Smooth muscle cell (in vitro differentiated cells): ENCODE results near the gene SOCS1. TPM values are rescaled to one million over a fixed set of nuclear protein-coding genes. Genes with fewer than 3 reads are reported as not detected.
A peak's percentile ranks its signal among the peaks of the same experiment; 100 is the strongest.

Experiments used
- DNase-seq: peaks from one replicate; lab custom pipeline; 2025; ENCODE audit not compliant: unreplicated experiment; lab: John Stamatoyannopoulos, UW
- H2AFZ ChIP-seq: fragments of 200-600 bp; sonication (generic); 2 replicates; pipeline ENCODE4 v1.6.0; 2016; ENCODE audit warnings: antibody characterized with exemption, low read depth, mild to moderate bottlenecking
- H3F3A ChIP-seq: fragments of 200-600 bp; sonication (generic); 2 replicates; pipeline ENCODE4 v1.6.0; 2017; ENCODE audit warnings: antibody characterized with exemption, low read depth
- H3K27ac ChIP-seq: fragments of 200-600 bp; sonication (generic); 2 replicates; pipeline ENCODE4 v1.5.1; 2016; ENCODE audit warnings: low read depth, mild to moderate bottlenecking
- H3K27me3 ChIP-seq: fragments of 200-600 bp; sonication (generic); 2 replicates; pipeline ENCODE4 v1.6.1; 2016; ENCODE audit warnings: low read depth, mild to moderate bottlenecking
- H3K36me3 ChIP-seq: fragments of 200-600 bp; sonication (generic); 2 replicates; pipeline ENCODE4 v1.5.1; 2016; ENCODE audit warnings: low read depth
- H3K4me1 ChIP-seq: fragments of 200-600 bp; sonication (generic); 2 replicates; pipeline ENCODE4 v1.5.1; 2016; ENCODE audit warnings: low read depth
- H3K4me2 ChIP-seq: fragments of 200-600 bp; sonication (generic); 2 replicates; pipeline ENCODE4 v1.6.0; 2016; ENCODE audit warnings: mild to moderate bottlenecking
- H3K4me3 ChIP-seq: fragments of 200-600 bp; sonication (generic); 2 replicates; pipeline ENCODE4 v1.5.1; 2016; ENCODE audit warnings: mild to moderate bottlenecking
- H3K79me2 ChIP-seq: fragments of 200-600 bp; sonication (generic); 2 replicates; pipeline ENCODE4 v1.6.0; 2016; ENCODE audit warnings: low read depth, mild to moderate bottlenecking
- H3K9ac ChIP-seq: fragments of 200-600 bp; sonication (generic); 2 replicates; pipeline ENCODE4 v1.6.0; 2016; ENCODE audit warnings: low read depth
- H3K9me3 ChIP-seq: fragments of 200-600 bp; sonication (generic); replicated peaks from 2 replicates; pipeline ENCODE4 v1.5.1; 2016; ENCODE audit warnings: low read depth
- H4K20me1 ChIP-seq: fragments of 200-600 bp; sonication (generic); 2 replicates; pipeline ENCODE4 v1.6.0; 2016; ENCODE audit warnings: low read depth
- WGBS: methylation state at CpG from one replicate; pipeline ENCODE4 v1.1.7; 2016; ENCODE audit warnings: low lambda C conversion rate; 5-methylcytosine and 5-hydroxymethylcytosine counted together
- polyA plus RNA-seq: library from polyadenylated mRNA; unstranded; fragments of >200 nt; fragmentation: Nextera tagmentation; extraction: Ambion mirVana; gene quantifications from 2 replicates; pipeline ENCODE4 v1.2.1, GENCODE V29; 2016
- total RNA-seq: library from RNA; depleted of rRNA; stranded (reverse); fragments of >200 nt; gene quantifications from 2 replicates; pipeline ENCODE4 v1.2.3, GENCODE V29; 2014
- TF ChIP-seq, protein P1 (sequence below): fragments of 200-600 bp; sonication (generic); IDR thresholded peaks from 2 replicates; pipeline ENCODE4 v1.5.1; 2017; ENCODE audit warnings: borderline replicate concordance, mild to moderate bottlenecking, antibody characterized with exemption; ENCODE audit not compliant: insufficient read depth, poor library complexity, severe bottlenecking

Gene SOCS1
- total and polyA plus RNA-seq, 2 experiments from 2014 or later: 6.1 to 18.7 TPM

DNA sequence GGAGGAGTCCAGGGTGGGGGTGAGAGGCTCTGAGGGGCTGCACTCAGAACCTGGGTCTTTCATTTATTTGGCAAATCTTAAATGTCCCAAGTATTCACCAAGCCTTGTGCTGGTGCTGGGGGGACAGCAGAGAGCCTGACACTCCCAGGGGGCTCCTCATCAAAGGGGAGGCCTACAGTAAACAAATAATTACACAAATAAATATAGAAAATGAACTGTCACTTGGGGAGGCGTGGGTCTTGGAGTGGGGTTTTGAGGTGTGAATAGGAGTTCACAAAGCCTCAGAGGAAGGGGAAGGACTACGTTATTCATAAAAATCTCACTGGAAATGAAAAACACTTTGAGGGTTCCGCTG, 40.3 kb upstream of the SOCS1 start:
- TF ChIP-seq, protein P1, sequence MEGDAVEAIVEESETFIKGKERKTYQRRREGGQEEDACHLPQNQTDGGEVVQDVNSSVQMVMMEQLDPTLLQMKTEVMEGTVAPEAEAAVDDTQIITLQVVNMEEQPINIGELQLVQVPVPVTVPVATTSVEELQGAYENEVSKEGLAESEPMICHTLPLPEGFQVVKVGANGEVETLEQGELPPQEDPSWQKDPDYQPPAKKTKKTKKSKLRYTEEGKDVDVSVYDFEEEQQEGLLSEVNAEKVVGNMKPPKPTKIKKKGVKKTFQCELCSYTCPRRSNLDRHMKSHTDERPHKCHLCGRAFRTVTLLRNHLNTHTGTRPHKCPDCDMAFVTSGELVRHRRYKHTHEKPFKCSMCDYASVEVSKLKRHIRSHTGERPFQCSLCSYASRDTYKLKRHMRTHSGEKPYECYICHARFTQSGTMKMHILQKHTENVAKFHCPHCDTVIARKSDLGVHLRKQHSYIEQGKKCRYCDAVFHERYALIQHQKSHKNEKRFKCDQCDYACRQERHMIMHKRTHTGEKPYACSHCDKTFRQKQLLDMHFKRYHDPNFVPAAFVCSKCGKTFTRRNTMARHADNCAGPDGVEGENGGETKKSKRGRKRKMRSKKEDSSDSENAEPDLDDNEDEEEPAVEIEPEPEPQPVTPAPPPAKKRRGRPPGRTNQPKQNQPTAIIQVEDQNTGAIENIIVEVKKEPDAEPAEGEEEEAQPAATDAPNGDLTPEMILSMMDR: no peak
- DNase-seq: no peak
- H2AFZ ChIP-seq: peak overlapping the region; percentile 2
- no peaks in the 10 kb centered on the region for H3K79me2 ChIP-seq
- no peak overlapping the region for H3K9ac ChIP-seq
- H3F3A ChIP-seq: no peaks in the 10 kb centered on the region
- no peaks in the 10 kb centered on the region for H3K9me3 ChIP-seq
- WGBS: 42% methylated on average over 3 of the region's 3 CpGs
- H3K4me1 ChIP-seq: peaks cover 4% of the 10 kb centered on the region
- H4K20me1 ChIP-seq: no peaks in the 10 kb centered on the region
- peak overlapping the region; percentile 67 for H3K4me2 ChIP-seq
- H3K27ac ChIP-seq: no peak overlapping the region
- no peaks in the 10 kb centered on the region for H3K27me3 ChIP-seq
- no peak overlapping the region for H3K4me3 ChIP-seq
- no peaks in the 10 kb centered on the region for H3K36me3 ChIP-seq

DNA sequence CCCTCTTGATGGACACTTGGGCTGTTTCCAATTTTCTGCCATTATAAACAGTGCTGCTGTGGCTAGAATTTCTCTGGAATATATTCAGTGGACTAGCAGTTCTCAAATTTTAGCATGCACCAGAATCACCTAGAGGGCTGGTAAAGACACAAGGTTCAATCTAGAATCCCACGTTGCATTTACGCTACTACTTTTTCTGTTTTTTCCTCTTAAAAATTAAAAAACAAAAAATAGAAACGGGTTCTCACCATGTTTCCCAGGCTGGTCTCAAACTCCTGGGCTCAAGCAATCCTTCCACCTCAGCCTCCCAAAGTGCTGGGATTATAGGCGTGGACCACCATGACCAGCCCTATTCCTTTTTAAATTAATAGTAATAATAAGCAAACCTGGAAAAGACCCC, 39.7 kb upstream of the SOCS1 start:
- H3K27me3 ChIP-seq: no peaks in the 10 kb centered on the region
- no peaks in the 10 kb centered on the region for H3K9me3 ChIP-seq
- H3K79me2 ChIP-seq: no peaks in the 10 kb centered on the region
- H3F3A ChIP-seq: no peaks in the 10 kb centered on the region
- no peak overlapping the region for H3K4me3 ChIP-seq
- H3K4me1 ChIP-seq: peaks cover 11% of the 10 kb centered on the region
- H4K20me1 ChIP-seq: no peaks in the 10 kb centered on the region
- no peak overlapping the region for H3K27ac ChIP-seq
- H3K4me2 ChIP-seq: no peak overlapping the region
- H2AFZ ChIP-seq: no peak overlapping the region
- no peak overlapping the region for H3K9ac ChIP-seq
- WGBS: 93% methylated on average over 4 of the region's 4 CpGs
- no peak for DNase-seq
- H3K36me3 ChIP-seq: no peaks in the 10 kb centered on the region
- TF ChIP-seq, protein P1: no peak

DNA sequence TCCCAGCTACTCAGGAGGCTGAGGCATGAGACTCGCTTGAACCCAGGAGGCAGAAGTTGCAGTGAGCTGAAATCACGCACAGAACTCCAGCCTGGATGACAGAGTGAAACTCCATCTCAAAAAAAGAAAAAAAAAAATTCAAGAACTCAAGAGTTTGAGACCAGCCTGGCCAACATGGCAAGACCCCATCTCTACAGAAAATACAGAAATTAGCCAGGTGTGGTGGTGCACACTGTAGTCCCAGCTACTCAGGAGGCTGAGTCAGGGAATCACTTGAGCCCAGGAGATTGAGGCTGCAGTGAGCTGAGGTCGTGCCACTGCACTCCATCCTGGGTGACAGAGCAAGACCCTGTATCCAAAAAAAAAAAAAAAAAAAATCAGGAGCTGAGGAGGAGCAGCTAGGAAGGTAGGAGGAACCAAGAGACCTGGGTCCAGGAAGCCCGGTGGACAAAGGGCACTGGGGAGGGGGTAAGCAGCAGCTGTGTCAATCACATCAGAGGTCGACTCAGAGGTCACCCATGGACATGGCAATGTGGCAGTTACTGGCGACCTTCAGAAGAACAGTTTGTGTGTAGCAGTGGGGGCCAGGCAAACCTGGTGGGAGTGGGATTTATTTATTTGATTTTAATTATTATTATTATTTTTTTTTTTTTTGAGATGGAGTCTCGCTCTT, 36.2 kb upstream of the SOCS1 start:
- H3K27ac ChIP-seq: no peak overlapping the region
- TF ChIP-seq, protein P1: no peak
- H3K79me2 ChIP-seq: no peaks in the 10 kb centered on the region
- DNase-seq: no peak
- no peaks in the 10 kb centered on the region for H3K9me3 ChIP-seq
- H3K36me3 ChIP-seq: no peaks in the 10 kb centered on the region
- peaks cover 11% of the 10 kb centered on the region for H3K4me1 ChIP-seq
- H3K9ac ChIP-seq: no peak overlapping the region
- H2AFZ ChIP-seq: no peak overlapping the region
- WGBS: 93% methylated on average over 7 of the region's 7 CpGs
- H4K20me1 ChIP-seq: no peaks in the 10 kb centered on the region
- H3F3A ChIP-seq: no peaks in the 10 kb centered on the region
- H3K4me2 ChIP-seq: no peak overlapping the region
- no peaks in the 10 kb centered on the region for H3K27me3 ChIP-seq
- no peak overlapping the region for H3K4me3 ChIP-seq

DNA sequence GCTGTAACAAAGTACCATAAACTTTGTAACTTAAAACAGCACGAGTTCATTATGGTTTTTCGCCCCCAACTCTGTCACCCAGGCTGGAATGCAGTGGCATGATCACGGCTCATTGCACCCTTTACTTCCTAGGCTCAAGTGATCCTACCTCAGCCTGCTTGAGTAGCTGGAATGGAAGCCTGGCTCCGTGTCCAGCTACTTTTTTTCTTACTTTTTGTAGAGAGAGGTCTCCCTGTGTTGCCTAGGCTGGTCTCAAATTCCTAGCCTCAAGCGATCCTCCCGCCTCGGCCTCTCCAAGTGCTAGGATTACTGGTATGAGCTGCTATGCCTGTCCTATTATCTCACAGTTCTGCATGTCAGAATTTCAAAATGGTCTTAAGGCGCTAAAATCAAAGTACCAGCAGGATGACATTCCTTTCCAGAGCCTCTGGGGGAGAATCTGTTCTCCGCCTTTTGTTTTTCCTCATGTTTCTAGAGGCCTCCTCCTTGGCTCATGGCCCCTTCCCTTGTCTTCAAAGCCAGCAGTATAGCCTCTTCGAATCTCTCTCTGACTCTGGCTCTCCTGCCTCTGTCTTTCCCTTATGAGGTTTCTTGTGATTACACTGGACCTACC, 35.2 kb upstream of the SOCS1 start:
- Histone ChIP-seq H3K4me3 (no peak overlapping the region), H3K4me2 (no peak overlapping the region), H3K27ac (no peak overlapping the region), H3K79me2 (no peaks in the 10 kb centered on the region), H3K36me3 (no peaks in the 10 kb centered on the region), H4K20me1 (no peaks in the 10 kb centered on the region), H3K9me3 (no peaks in the 10 kb centered on the region), H3K4me1 (peaks cover 11% of the 10 kb centered on the region), H3F3A (no peaks in the 10 kb centered on the region), H3K27me3 (no peaks in the 10 kb centered on the region), H2AFZ (no peak overlapping the region), H3K9ac (no peak overlapping the region)
- WGBS: 54% methylated on average over 10 of the region's 10 CpGs
- TF ChIP-seq, protein P1: no peak
- no peak for DNase-seq
